ENCODE measurements around the gene MAP4K4. TPM values are rescaled to one million over a fixed set of nuclear protein-coding genes. Genes with fewer than 3 reads are reported as not detected.

Gene MAP4K4
- total RNA-seq, 1 donor from 2014 or later = 122 TPM

DNA sequence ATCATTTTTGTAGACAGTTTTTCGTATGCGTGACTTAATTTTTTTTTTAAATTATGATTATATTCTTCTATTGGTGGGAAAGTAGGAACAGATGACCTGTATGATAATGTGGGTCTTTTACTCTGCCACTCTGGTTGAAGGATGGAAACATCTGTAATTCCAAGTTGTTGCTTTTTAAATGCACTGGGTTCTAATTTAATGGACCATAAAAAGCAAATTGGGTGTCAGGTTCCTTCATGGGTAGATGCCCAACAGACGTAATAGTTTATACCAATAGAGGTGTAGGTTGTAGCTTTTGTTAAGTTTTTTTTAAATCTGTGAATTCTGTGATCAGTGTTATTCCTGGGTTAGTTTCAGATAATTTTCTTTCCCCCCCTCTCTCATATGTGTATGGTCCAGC, 117.6 kb downstream of the MAP4K4 start:
- H3K27me3 Mint-ChIP-seq (ENCODE audit: low read depth) = no peaks in the 10 kb centered on the region
- peaks cover 3% of the 10 kb centered on the region for H3K36me3 Mint-ChIP-seq (ENCODE audit: low read depth)
- peak overlapping the region; percentile 18 for H3K27ac Mint-ChIP-seq (ENCODE audit: unreplicated experiment)
- TF ChIP-seq, protein P1, sequence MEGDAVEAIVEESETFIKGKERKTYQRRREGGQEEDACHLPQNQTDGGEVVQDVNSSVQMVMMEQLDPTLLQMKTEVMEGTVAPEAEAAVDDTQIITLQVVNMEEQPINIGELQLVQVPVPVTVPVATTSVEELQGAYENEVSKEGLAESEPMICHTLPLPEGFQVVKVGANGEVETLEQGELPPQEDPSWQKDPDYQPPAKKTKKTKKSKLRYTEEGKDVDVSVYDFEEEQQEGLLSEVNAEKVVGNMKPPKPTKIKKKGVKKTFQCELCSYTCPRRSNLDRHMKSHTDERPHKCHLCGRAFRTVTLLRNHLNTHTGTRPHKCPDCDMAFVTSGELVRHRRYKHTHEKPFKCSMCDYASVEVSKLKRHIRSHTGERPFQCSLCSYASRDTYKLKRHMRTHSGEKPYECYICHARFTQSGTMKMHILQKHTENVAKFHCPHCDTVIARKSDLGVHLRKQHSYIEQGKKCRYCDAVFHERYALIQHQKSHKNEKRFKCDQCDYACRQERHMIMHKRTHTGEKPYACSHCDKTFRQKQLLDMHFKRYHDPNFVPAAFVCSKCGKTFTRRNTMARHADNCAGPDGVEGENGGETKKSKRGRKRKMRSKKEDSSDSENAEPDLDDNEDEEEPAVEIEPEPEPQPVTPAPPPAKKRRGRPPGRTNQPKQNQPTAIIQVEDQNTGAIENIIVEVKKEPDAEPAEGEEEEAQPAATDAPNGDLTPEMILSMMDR (IDR thresholded peaks at IDR 0.05) = no peak
- no peaks in the 10 kb centered on the region for H3K9me3 Mint-ChIP-seq (ENCODE audit: low read depth)
- no peak for DNase-seq (ENCODE audit: low spot score)
- peaks cover 66% of the 10 kb centered on the region for H3K4me1 Mint-ChIP-seq (ENCODE audit: low read depth)
- no peak overlapping the region for H3K4me3 Mint-ChIP-seq (ENCODE audit: unreplicated experiment)

DNA sequence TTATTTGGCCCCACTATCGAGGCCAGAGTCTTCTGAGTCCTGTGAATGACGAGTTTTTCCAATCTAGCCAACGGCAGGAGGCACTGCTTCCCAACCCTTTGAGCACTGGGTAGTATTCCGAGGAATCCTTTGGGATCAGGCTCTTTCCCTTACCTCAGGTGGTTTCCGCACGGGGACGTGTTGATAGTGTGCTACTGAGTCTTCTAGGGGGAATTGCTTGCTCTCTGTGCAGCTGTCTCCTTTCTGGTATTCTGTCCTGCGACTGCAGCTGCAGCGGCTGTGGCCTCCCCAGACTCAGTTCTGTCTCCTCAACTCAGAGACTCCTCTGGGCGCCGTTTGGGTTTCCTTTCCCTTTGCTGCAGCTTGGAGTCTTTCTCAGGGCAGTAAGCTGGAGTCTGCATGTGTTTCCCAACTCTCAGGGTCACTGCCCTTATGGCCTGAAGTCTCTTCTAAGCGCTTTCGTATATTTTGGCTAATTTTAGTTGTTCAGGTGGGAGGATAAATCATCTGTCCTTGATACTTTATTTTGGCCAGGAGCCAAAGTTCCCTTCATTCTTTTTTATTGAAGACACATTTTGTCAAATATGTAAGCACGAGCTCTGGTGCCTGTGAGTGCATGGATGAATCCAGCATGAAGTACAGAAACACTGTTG, 118.4 kb downstream of the MAP4K4 start:
- DNase-seq (ENCODE audit: low spot score) = no peak
- Mint-ChIP-seq H3K4me1 (ENCODE audit: low read depth) (peaks cover 70% of the 10 kb centered on the region), H3K27me3 (ENCODE audit: low read depth) (no peaks in the 10 kb centered on the region), H3K9me3 (ENCODE audit: low read depth) (no peaks in the 10 kb centered on the region), H3K36me3 (ENCODE audit: low read depth) (peaks cover 3% of the 10 kb centered on the region), H3K27ac (ENCODE audit: unreplicated experiment) (peak overlapping the region; percentile 42), H3K4me3 (ENCODE audit: unreplicated experiment) (no peak overlapping the region)
- TF ChIP-seq, protein P1 (IDR thresholded peaks at IDR 0.05) = peak; percentile 58

DNA sequence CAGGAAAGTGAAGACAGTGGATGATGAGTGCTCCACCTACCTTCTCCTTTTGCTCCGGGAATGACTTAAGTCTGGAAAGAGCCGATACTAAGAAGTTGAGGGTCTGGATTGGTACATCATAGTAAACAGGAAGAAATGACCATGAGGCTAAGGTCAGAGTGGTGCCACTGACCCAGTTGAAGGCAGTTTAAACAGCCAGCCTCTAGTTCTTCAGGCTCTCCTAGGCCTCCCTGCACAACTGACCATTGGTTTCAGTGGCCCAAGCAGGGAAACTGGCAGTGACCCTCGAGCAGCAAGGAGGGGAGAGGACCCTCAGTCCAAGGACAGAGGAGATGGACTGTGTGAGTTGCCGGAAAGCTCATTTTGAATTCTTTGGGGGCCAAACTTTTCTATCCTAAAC, 119.1 kb downstream of the MAP4K4 start:
- peaks cover 3% of the 10 kb centered on the region for H3K36me3 Mint-ChIP-seq (ENCODE audit: low read depth)
- H3K4me1 Mint-ChIP-seq (ENCODE audit: low read depth) = peaks cover 73% of the 10 kb centered on the region
- no peak for DNase-seq (ENCODE audit: low spot score)
- no peak overlapping the region for H3K4me3 Mint-ChIP-seq (ENCODE audit: unreplicated experiment)
- H3K9me3 Mint-ChIP-seq (ENCODE audit: low read depth) = no peaks in the 10 kb centered on the region
- H3K27ac Mint-ChIP-seq (ENCODE audit: unreplicated experiment) = peak overlapping the region; percentile 42
- TF ChIP-seq, protein P1 (IDR thresholded peaks at IDR 0.05) = no peak
- H3K27me3 Mint-ChIP-seq (ENCODE audit: low read depth) = no peaks in the 10 kb centered on the region

DNA sequence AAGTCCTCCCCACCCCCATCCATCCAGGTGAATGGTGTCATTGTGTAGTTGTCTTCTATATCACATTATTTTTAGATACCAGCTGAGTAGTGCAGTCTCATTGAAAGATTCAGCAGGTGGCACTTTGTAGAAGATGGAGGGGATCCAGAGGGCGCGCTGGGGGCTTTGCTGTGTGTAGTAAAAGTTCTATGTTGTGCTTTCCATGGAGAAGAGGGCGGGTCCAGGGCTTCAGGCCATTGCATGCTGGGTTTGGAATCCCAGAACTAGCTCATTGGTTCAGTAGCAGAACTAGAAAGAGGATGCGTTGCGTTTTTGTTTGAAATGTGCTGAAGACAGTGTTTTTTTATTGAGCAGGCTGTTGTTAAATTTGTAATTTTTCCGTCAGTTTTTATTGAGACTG, 120.0 kb downstream of the MAP4K4 start:
- TF ChIP-seq, protein P1 (IDR thresholded peaks at IDR 0.05) = no peak
- H3K36me3 Mint-ChIP-seq (ENCODE audit: low read depth) = no peaks in the 10 kb centered on the region
- H3K27me3 Mint-ChIP-seq (ENCODE audit: low read depth) = no peaks in the 10 kb centered on the region
- DNase-seq (ENCODE audit: low spot score) = no peak
- no peak overlapping the region for H3K4me3 Mint-ChIP-seq (ENCODE audit: unreplicated experiment)
- H3K4me1 Mint-ChIP-seq (ENCODE audit: low read depth) = peaks cover 66% of the 10 kb centered on the region
- no peaks in the 10 kb centered on the region for H3K9me3 Mint-ChIP-seq (ENCODE audit: low read depth)
- no peak overlapping the region for H3K27ac Mint-ChIP-seq (ENCODE audit: unreplicated experiment)

DNA sequence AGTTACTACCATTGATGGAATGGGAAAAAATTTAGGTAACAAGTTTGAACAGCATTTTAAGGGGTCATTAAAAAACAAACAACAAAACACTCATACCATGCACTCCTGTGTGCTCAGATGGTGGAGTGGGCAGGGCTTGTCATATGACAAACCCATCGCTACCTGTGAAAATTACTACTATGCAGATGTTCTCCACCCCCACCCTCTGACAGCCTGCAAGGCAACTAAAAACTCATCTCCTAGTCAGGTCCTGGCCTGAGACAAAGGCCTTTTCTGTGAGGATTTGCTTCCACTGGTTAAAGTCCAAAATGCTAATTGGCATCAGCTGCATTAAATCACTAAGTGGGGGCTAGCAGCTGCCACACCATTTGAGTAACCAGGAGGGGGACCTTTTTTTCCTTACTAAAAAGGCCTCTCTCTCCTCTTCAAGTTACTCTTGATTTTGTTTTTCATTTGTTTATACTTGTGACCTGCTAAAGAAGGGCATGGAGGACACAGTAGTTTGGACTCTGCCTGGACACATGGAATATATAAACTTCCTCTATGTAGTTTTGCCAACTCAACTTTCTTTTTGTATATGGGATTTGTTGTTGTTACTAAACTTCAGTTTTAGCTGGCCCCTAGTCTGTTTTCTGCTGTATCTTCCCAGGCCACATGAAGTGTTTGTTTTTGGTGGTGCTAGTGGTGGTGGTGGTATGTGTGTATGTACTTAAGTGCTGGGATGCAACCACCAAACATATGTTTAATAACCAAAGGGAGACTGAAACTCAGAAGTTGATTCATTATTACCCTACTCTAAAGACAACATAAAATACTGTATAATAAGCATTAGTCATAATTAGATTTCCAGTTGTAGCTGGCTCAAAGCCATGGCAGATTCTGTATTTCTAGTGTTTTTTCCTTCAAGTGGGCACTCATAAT, 121.3 kb downstream of the MAP4K4 start:
- H3K4me1 Mint-ChIP-seq (ENCODE audit: low read depth) = peaks cover 78% of the 10 kb centered on the region
- no peak for DNase-seq (ENCODE audit: low spot score)
- no peak overlapping the region for H3K4me3 Mint-ChIP-seq (ENCODE audit: unreplicated experiment)
- TF ChIP-seq, protein P1 (IDR thresholded peaks at IDR 0.05) = no peak
- H3K27me3 Mint-ChIP-seq (ENCODE audit: low read depth) = no peaks in the 10 kb centered on the region
- H3K27ac Mint-ChIP-seq (ENCODE audit: unreplicated experiment) = no peak overlapping the region
- H3K36me3 Mint-ChIP-seq (ENCODE audit: low read depth) = no peaks in the 10 kb centered on the region
- no peaks in the 10 kb centered on the region for H3K9me3 Mint-ChIP-seq (ENCODE audit: low read depth)

Measured in chondrocyte (in vitro differentiated cells).